Right cardiac atrium (tissue), 5 donors: Measurements from ENCODE around the gene NDRG4. TPM values are rescaled to one million over a fixed set of nuclear protein-coding genes. Genes with fewer than 3 reads are reported as not detected.

ENCODE experiments used
- ATAC-seq, 2 donors: fragments of 200-7000 bp; cut with Tn5 transposase; one replicate each; pipeline versions ENCODE4 v1.8.0 to v1.9.1; 2020; ENCODE audit warnings: moderate library complexity in 2 of 2, mild to moderate bottlenecking in 1 of 2
- DNase-seq, 3 donors: peaks; one replicate each; pipeline ENCODE4 v3.0.0-alpha.2; 2020
- H3K27ac ChIP-seq: one replicate; pipeline ENCODE4 v1.5.1; 2013; ENCODE audit warnings: mild to moderate bottlenecking, low read length, control low read depth, moderate library complexity
- H3K27me3 ChIP-seq: one replicate; pipeline ENCODE4 v1.6.1; 2013; ENCODE audit not compliant: control insufficient read depth, insufficient read depth
- H3K4me1 ChIP-seq: one replicate; pipeline ENCODE4 v1.6.1; 2013; ENCODE audit warnings: low read length; ENCODE audit not compliant: control insufficient read depth, insufficient read depth
- H3K4me3 ChIP-seq: one replicate; pipeline ENCODE4 v1.5.1; 2013; ENCODE audit warnings: low read length, control low read depth
- H3K9me3 ChIP-seq: one replicate; pipeline ENCODE4 v1.6.1; 2013; ENCODE audit warnings: low read length; ENCODE audit not compliant: control insufficient read depth
- WGBS: extraction: QIAGEN DNeasy Blood & Tissue Kit; methylation state at CpG from one replicate; pipeline ENCODE4 v1.1.7; 2013; 5-methylcytosine and 5-hydroxymethylcytosine counted together
- intact Hi-C, 4 donors: fragments of 100-400 bp; cut with DNase I; formaldehyde crosslinking; loops; one replicate each; pipeline versions ENCODE4 v1.11.0 to v1.14.0; 2022 to 2023
- polyA plus RNA-seq: library from polyadenylated mRNA; stranded (reverse); fragments of 200-250 nt; gene quantifications from one replicate; pipeline ENCODE4 v1.2.3, GENCODE V29; 2013
- total RNA-seq, 4 donors: library from RNA; stranded (reverse); fragmentation: NEBNext Ultra II Directional; extraction: Animal tissue kit (Norgen Biotek cat#: 25700); gene quantifications; one replicate each; pipeline ENCODE4 v1.2.1, GENCODE V29; 2021
- donor health status: healthy with polysubstance abuse.
- donor health status: DM: no; HTN: yes; CAD: no.
- donor health status: DM: no; HTN: no; CAD: no.
- donor health status: DM: no; HTN: yes; CAD: no; lungs with severe emphysema.
- donor health status: DM: yes; HTN: yes; CAD: no.

Gene NDRG4
- total and polyA plus RNA-seq, 5 donors, result 53.5 to 164 (median 97.8) TPM

DNA sequence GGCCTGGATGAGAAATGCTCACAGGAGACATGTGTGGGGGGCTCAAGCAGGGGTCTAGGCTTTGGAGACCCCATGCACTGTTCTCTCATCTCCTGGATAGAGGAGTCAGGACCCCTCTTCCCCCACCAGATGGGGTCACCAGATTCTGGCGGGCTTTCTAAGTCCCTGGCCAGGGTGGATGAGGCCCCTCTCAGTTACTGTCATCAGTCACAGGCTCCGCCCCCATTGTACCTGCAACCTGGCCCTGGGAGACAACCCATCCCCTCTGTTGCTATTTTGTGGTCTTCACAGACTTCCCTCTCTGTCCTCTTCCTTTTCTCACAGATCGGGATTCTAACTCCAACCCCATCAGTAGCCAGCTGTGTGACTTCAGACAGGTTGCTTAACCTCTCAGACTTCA lies 33.5 kb upstream of the NDRG4 start:
- no peak for ATAC-seq
- peaks cover 2% of the 10 kb centered on the region for H3K4me1 ChIP-seq
- no peaks in the 10 kb centered on the region for H3K27me3 ChIP-seq
- H3K9me3 ChIP-seq, result no peaks in the 10 kb centered on the region
- DNase-seq, result no peak
- H3K27ac ChIP-seq, result no peak overlapping the region
- intact Hi-C loops, result no loop called here
- H3K4me3 ChIP-seq, result no peak overlapping the region
- 81% methylated on average over 3 of the region's 3 CpGs for WGBS

DNA sequence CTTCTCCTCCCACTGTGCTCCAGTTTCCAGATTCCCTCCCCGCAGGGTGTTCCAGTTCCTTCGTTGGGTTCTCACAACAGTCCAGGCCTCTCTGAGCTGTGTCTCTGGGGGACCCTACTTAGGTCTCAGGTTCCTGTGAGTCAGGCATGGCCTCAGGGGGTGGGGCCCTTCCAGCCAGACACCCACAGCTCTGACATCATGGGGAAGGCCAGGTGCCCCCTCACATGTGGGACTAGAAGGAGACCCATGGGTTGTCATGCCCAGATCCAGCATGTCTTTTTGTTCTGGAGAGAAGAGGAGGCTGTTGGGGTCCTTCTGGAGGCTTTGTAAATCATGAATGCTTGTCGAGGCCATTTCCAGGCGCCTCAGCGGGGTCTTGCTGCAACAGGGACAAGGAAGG lies 32.0 kb upstream of the NDRG4 start:
- DNase-seq (no peak), ATAC-seq (no peak)
- 85% methylated on average over 5 of the region's 5 CpGs for WGBS
- Histone ChIP-seq H3K27ac (no peak overlapping the region), H3K27me3 (no peaks in the 10 kb centered on the region), H3K9me3 (no peaks in the 10 kb centered on the region), H3K4me3 (no peak overlapping the region), H3K4me1 (peaks cover 2% of the 10 kb centered on the region)
- intact Hi-C loops, result no loop called here

DNA sequence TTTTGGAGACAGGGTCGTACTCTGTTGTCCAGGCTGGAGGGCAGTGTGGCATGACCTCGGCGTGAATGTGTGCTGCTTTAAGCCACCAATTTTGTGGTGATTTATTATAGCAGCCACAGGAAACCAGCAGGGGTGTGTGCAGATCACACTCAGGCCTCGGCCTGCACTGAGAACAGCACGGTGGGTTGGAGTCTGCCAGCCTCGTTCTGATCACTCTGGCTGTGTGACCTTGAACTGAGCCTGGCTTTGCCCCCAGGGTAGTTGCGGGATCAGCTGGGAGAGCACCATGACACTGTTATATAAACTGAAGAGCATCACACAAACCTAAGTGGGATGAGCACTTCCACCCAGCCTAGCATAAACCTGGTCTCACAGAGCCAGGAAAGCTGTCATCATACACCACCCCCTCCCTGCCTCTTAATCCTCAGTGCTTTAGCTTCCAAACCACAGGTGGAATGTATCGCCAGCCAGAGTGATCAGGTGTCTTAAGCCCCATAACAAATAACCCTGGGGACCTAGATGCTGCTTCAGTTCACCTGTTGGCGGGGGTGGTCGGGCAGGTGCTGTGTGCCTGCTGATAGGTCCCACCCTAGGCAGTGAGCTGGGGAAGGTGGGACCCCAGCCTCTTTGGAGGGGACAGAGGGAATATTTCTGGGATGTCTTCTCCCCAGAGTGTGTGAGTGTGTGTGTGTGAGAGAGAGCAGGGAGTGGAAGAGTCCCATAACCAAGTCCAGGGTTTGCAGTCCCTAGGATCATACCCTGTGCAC lies 28.6 kb upstream of the NDRG4 start:
- Histone ChIP-seq H3K4me3 (no peak overlapping the region), H3K4me1 (peaks cover 7% of the 10 kb centered on the region), H3K27ac (no peak overlapping the region), H3K27me3 (no peaks in the 10 kb centered on the region), H3K9me3 (no peaks in the 10 kb centered on the region)
- no peak for DNase-seq
- ATAC-seq, result peak in 1 of 2 donors; percentile 13
- WGBS, result 61% methylated on average over 10 of the region's 10 CpGs
- intact Hi-C loops, result no loop called here

DNA sequence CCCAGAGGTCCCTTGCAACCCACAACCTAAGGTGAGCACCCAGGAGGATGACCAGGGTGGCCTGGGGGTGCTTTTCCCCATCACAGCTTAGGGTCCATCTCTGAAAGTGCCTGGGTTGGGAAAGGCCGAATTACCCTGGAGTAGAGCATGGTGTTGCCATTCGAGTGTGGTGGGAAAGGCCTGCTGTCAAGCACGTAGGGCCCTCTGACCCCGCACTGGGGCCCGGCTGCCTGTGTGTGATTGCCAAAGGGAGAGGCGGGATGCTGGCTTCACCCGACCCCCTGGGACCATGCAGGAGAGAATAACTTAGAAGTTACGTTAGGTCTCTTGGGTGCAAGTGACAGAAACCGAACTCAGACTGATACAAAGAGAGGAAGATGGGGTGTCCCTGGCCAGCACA lies 27.7 kb upstream of the NDRG4 start:
- H3K9me3 ChIP-seq, result no peaks in the 10 kb centered on the region
- H3K4me1 ChIP-seq, result peaks cover 7% of the 10 kb centered on the region
- DNase-seq (no peak), ATAC-seq (no peak)
- WGBS, result 84% methylated on average over 9 of the region's 9 CpGs
- intact Hi-C loops, result no loop called here
- H3K4me3 ChIP-seq, result no peak overlapping the region
- no peak overlapping the region for H3K27ac ChIP-seq
- no peaks in the 10 kb centered on the region for H3K27me3 ChIP-seq

DNA sequence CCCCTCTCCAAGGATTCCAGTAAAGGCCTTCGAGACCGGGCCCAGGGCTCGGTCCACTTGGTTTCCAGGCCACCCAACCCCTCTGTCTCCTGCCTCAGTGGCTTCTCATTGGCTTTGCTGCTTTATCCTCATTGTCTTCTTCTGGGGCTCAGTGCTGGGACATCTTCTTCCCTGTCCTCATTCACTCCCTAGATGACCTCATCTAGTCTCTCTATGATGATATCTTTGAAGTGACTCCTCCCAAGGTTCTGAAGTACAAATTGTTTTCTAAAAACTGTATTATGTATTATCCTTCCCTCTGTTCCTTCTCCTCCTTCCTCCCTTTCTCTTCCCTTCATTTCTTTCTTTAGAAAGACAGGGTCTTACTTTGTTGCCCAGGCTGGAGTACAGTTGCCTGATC lies 27.1 kb upstream of the NDRG4 start:
- Histone ChIP-seq H3K4me3 (no peak overlapping the region), H3K27me3 (no peaks in the 10 kb centered on the region), H3K27ac (no peak overlapping the region), H3K9me3 (no peaks in the 10 kb centered on the region), H3K4me1 (peaks cover 7% of the 10 kb centered on the region)
- ATAC-seq (no peak), DNase-seq (no peak)
- WGBS, result 92% methylated on average over 3 of the region's 3 CpGs
- intact Hi-C loops, result no loop called here

DNA sequence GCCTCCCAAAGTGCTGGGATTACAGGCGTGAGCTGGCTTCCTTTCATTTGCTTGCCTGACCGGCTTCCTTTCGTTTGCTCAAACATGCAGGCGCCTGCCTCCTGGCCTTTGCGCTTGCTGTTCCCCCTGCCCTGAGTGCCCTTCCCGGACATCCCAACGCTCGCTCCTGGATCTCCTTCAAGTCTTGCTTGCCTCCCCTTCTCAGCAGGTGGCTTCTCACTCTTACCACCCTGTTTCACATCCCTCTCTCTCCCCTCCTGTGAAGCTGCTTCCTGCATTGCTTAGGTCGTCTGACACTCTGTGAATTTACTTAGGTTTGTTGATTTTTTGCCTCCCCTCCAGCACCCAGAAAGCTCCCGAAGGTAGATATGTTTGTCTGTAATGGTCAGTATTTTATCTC lies 25.6 kb upstream of the NDRG4 start:
- peaks cover 7% of the 10 kb centered on the region for H3K4me1 ChIP-seq
- no peaks in the 10 kb centered on the region for H3K27me3 ChIP-seq
- H3K27ac ChIP-seq, result peak overlapping the region; percentile 75
- intact Hi-C loops, result no loop called here
- ATAC-seq (peak in 1 of 2 donors; percentile 7), DNase-seq (no peak)
- WGBS, result 61% methylated on average over 10 of the region's 10 CpGs
- H3K4me3 ChIP-seq, result no peak overlapping the region
- H3K9me3 ChIP-seq, result no peaks in the 10 kb centered on the region

DNA sequence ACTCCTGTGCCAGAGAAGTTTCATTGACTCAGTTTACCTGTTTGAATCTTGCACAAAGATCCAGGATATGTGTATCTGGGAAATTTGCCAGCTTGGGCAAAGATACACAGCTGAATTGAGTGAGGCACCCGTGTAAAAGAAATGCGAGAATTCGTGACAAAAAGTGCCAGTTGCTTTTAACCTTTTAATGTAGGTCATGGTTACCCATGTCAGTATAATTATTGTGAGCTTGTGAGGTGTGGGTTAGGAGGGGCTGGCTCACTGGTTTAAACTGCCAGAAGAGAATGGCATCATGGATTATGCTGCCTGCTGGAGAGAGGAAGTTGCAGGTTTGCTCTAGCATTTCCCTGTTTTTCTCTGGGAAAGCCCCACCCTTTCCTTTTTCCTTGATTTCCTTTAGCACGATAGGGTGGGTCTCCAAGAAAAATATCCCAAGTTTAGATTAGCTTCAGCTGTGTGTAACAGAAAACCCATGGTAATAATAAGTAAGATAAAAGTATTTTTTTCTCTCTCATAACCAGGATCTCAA lies 24.8 kb upstream of the NDRG4 start:
- H3K4me1 ChIP-seq, result peaks cover 7% of the 10 kb centered on the region
- DNase-seq (no peak), ATAC-seq (peak; percentile 69 to 86)
- H3K9me3 ChIP-seq, result no peaks in the 10 kb centered on the region
- WGBS, result 29% methylated on average over 4 of the region's 4 CpGs
- intact Hi-C loops, result no loop called here
- H3K27ac ChIP-seq, result peak overlapping the region; percentile 75
- H3K27me3 ChIP-seq, result no peaks in the 10 kb centered on the region
- no peak overlapping the region for H3K4me3 ChIP-seq

DNA sequence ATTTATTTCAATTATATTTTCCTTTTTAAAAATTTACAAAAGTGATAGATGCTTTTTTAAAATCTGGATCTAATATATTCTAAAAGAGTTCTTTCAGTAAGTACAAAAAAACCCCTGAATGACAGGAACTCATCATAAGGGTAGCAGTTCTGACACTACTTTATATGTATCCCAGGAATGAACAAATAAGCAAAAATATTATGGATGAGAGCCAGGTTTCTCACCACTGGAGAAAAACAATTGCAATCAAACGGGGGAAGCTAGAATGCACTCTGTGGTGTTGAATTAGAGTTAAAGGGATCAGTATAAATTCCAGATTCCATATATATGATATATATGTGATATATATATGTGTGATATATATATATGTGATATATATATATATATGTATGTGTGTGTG lies 23.2 kb upstream of the NDRG4 start:
- H3K9me3 ChIP-seq, result no peaks in the 10 kb centered on the region
- WGBS, result 25% methylated on average over 1 of the region's 1 CpG

DNA sequence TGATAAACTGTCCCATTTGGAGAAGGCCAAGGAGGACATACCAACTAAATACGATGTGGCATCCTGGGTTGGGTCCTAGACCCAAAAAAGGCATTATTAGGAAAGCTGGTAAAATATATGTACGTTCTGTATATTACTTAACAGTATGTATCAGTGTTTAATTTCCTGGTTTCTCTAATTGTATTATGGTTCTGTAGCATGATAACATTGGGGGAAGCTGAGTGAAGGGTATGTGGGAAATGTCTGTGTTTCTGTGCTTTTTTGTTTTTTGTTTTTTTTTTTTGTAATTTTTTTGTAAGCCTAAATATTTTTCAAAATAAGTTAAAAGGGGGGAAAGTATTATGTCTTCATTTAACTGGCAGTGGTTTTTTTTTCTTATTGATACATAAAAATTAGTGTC lies 21.5 kb upstream of the NDRG4 start:
- Histone ChIP-seq H3K4me1 (peaks cover 5% of the 10 kb centered on the region), H3K27ac (no peak overlapping the region)
- no peak for ATAC-seq

More for the DNA sequence above, 23.2 kb upstream of the NDRG4 start:
- intact Hi-C loops, result no loop called here
- no peak overlapping the region for H3K27ac ChIP-seq
- no peak for ATAC-seq
- H3K4me3 ChIP-seq, result no peak overlapping the region
- no peak for DNase-seq
- no peaks in the 10 kb centered on the region for H3K27me3 ChIP-seq
- H3K4me1 ChIP-seq, result peaks cover 5% of the 10 kb centered on the region

DNA sequence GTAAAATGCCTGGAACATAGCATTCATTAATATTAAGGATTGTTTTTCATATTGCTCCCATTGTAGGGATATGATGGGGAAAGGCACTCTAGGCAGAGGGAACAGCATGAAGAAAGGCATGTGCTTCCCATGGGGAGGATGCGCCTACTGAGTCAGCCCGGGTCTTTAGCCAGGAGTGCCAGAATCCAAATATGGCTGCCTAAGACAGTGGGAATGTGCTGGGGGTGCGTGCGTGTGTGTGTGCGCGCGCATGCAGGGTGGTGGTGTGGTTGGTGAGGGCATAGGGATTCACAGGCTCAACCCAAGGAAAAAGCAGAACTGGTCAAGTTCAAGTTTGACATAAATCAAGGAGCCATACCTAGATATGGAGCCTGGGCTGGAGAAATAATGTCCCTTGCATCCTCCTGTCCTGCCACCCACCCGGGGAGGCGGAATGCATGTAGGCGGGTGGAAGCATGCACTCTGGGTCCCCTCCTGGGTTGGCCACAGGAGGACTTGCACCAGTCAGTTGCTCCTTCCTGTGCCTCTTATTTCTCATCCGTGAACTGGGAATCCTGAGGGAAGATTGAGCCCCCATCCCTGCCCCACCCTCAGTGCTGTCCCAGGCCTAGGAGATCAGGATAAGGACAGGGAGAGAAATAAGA lies 18.6 kb upstream of the NDRG4 start:
- Histone ChIP-seq H3K4me1 (peaks cover 3% of the 10 kb centered on the region), H3K4me3 (no peak overlapping the region), H3K27me3 (no peaks in the 10 kb centered on the region), H3K27ac (no peak overlapping the region), H3K9me3 (no peaks in the 10 kb centered on the region)
- 94% methylated on average over 11 of the region's 11 CpGs for WGBS
- DNase-seq (no peak), ATAC-seq (no peak)
- intact Hi-C loops, result no loop called here

More for the DNA sequence above, 21.5 kb upstream of the NDRG4 start:
- DNase-seq, result no peak
- 96% methylated on average over 2 of the region's 2 CpGs for WGBS
- Histone ChIP-seq H3K4me3 (no peak overlapping the region), H3K27me3 (no peaks in the 10 kb centered on the region), H3K9me3 (no peaks in the 10 kb centered on the region)
- intact Hi-C loops, result no loop called here

DNA sequence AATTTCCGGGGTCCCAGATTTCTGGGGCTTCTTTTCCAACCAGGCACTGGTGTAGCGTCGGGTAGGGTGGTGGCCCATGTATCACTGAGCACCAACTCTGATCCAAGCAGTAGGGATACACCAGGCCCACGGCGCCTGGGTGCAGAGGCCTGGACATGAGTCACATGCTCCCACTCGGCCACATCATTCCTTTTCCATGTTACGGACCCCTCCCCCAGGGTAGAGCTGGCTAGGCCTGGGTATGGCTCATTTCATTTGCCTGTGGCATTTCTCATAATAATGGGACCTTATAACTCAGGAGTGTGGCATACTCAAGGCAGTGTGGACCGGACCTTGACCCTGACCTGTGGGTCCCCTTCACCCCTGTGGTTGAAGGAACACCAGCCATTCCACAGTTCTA lies 18.0 kb upstream of the NDRG4 start:
- H3K27ac ChIP-seq, result no peak overlapping the region
- intact Hi-C loops, result no loop called here

More for the DNA sequence above, 18.0 kb upstream of the NDRG4 start:
- no peaks in the 10 kb centered on the region for H3K9me3 ChIP-seq
- H3K4me1 ChIP-seq, result peaks cover 3% of the 10 kb centered on the region
- no peak for DNase-seq
- peak; percentile 24 to 31 for ATAC-seq
- no peak overlapping the region for H3K4me3 ChIP-seq
- H3K27me3 ChIP-seq, result no peaks in the 10 kb centered on the region
- WGBS, result 70% methylated on average over 8 of the region's 8 CpGs
